Spleen (tissue), 11 donors: ENCODE results near the gene KPNA6. TPM values are rescaled to one million over a fixed set of nuclear protein-coding genes. Genes with fewer than 3 reads are reported as not detected.
"Not testable (repeated sequence)": the region's sequence is repeated elsewhere in the genome, so short reads cannot be mapped to it uniquely, and the experiment has no call there.

Source experiments
- DNase-seq: peaks from one replicate; pipeline ENCODE4 v3.0.0-alpha.2; 2020
- H3K27ac ChIP-seq, 8 donors: fragments of 200-600 bp; sonication (generic) in 7 of 8; 1 replicate in 4 of 8; 2 replicates in 4 of 8; pipeline versions ENCODE4 v1.5.0 to v1.8.0; 2016 to 2021; ENCODE audit warnings: inconsistent platforms in 4 of 8, mild to moderate bottlenecking in 4 of 8, moderate library complexity in 1 of 8
- H3K27me3 ChIP-seq, 7 donors: fragments of 200-600 bp; sonication (generic) in 6 of 7; replicated peaks in 1 of 7; 1 replicate in 4 of 7; 2 replicates in 3 of 7; pipeline versions ENCODE4 v1.5.0 to v1.8.0; 2016 to 2021; ENCODE audit warnings: inconsistent platforms in 3 of 7, mild to moderate bottlenecking in 1 of 7
- H3K36me3 ChIP-seq, 6 donors: fragments of 200-600 bp; sonication (generic) in 5 of 6; 1 replicate in 4 of 6; 2 replicates in 2 of 6; pipeline versions ENCODE4 v1.5.0 to v1.8.0; 2016 to 2021; ENCODE audit warnings: inconsistent platforms in 2 of 6
- H3K4me1 ChIP-seq, 6 donors: fragments of 200-600 bp; sonication (generic) in 5 of 6; 1 replicate in 3 of 6; 2 replicates in 3 of 6; pipeline versions ENCODE4 v1.5.0 to v1.8.0; 2016 to 2021; ENCODE audit warnings: inconsistent platforms in 3 of 6
- H3K4me3 ChIP-seq, 8 donors: fragments of 200-600 bp; sonication (generic) in 7 of 8; 1 replicate in 4 of 8; 2 replicates in 4 of 8; pipeline versions ENCODE4 v1.5.0 to v1.8.0; 2016 to 2021; ENCODE audit warnings: inconsistent platforms in 4 of 8, mild to moderate bottlenecking in 4 of 8, moderate library complexity in 2 of 8
- H3K9me3 ChIP-seq, 8 donors: fragments of 200-600 bp; sonication (generic) in 7 of 8; 1 replicate in 4 of 8; 2 replicates in 4 of 8; pipeline versions ENCODE4 v1.5.0 to v1.8.0; 2016 to 2021; ENCODE audit warnings: inconsistent platforms in 4 of 8
- CTCF ChIP-seq, 11 experiments: fragments of 200-600 bp in 7 of 11; fragments of 450-650 bp in 4 of 11; sonication (generic) in 4 of 11; IDR thresholded peaks in 8 of 11; conservative IDR thresholded peaks in 3 of 11; 1 replicate in 7 of 11; 2 replicates in 4 of 11; pipeline versions ENCODE4 v1.4.0 to v1.8.0; 2016 to 2021; ENCODE audit warnings: antibody characterized with exemption in 11 of 11, inconsistent platforms in 4 of 11, mild to moderate bottlenecking in 1 of 11
- POLR2A ChIP-seq, 3 donors: fragments of 450-650 bp; IDR thresholded peaks; one replicate each; pipeline ENCODE4 v1.5.1; 2017; ENCODE audit warnings: antibody characterized with exemption in 3 of 3, mild to moderate bottlenecking in 1 of 3
- POLR2AphosphoS5 ChIP-seq, 3 donors: sonication (generic); formaldehyde crosslinking; IDR thresholded peaks; one replicate each; pipeline ENCODE4 v1.5.1; 2017; ENCODE audit warnings: antibody characterized with exemption in 3 of 3
- WGBS, 5 donors: extraction: QIAGEN DNeasy Blood & Tissue Kit in 3 of 5; methylation state at CpG; one replicate each; pipeline versions ENCODE4 v1.1.5 to v1.1.7; 2013 to 2018; 5-methylcytosine and 5-hydroxymethylcytosine counted together
- intact Hi-C: fragments of 100-400 bp; cut with DNase I; formaldehyde crosslinking; loops from one replicate; pipeline ENCODE4 v1.15.0; 2023; ENCODE audit warnings: low total_unique reads
- polyA plus RNA-seq, 3 donors: library from polyadenylated mRNA; stranded (reverse); fragments of 200-250 nt; gene quantifications; one replicate each; pipeline ENCODE4 v1.2.1, GENCODE V29; 2013
- total RNA-seq, 7 donors: library from RNA; depleted of rRNA in 3 of 7; stranded (reverse); fragments of >200 nt in 3 of 7; fragmentation: NEBNext Ultra II Directional in 4 of 7; extraction: Animal tissue kit (Norgen Biotek cat#: 25700) in 4 of 7; gene quantifications; one replicate each; pipeline versions ENCODE4 v1.1.0 to v1.2.1, GENCODE V29; 2016 to 2021
- donor health status: healthy with polysubstance abuse.
- donor health status: DM: no; HTN: no; CAD: no; lungs with moderate emphysema.
- donor health status: DM: no; HTN: no; CAD: no.
- donor health status: Bipolar disorder and iron deficiency.
- donor health status: healthy.
- donor health status: DM: no; HTN: no; CAD: no.
- donor health status: DM: yes; HTN: yes; CAD: no.

KPNA6 gene
- total and polyA plus RNA-seq, 10 donors: 3.5 to 57.1 (median 38.2) TPM

- intact Hi-C loops: no loop called here
- 71 to 81% (median 77%) methylated on average over 2 of the region's 2 CpGs for WGBS, 5 donors
- TF ChIP-seq CTCF (IDR thresholded peaks at IDR 0.05 in 8 of 11, conservative IDR thresholded peaks at IDR 0.05 in 3 of 11): no peak
- no peak for TF ChIP-seq POLR2AphosphoS5 (IDR thresholded peaks at IDR 0.05)
- no peak for TF ChIP-seq POLR2A (IDR thresholded peaks at IDR 0.05)
- no peak for DNase-seq
- Histone ChIP-seq H3K36me3 (peaks cover 0 to 37% (median 0%) of the 10 kb centered on the region in 6 donors), H3K4me3 (no peak overlapping the region), H3K27me3 (no peaks in the 10 kb centered on the region), H3K9me3 (no peaks in the 10 kb centered on the region), H3K4me1 (peaks cover 28 to 98% (median 69%) of the 10 kb centered on the region in 6 donors), H3K27ac (no peak overlapping the region)
Measured at GRCh38 chr1:32114420-32114819, 6.6 kb downstream of the KPNA6 start.

GRCh38 chr1:32115496-32115895 lies 7.6 kb downstream of the KPNA6 start:
- H3K4me3 ChIP-seq: no peak overlapping the region
- no peak overlapping the region for H3K27ac ChIP-seq
- H3K4me1 ChIP-seq: peaks cover 18 to 98% (median 66%) of the 10 kb centered on the region in 6 donors
- TF ChIP-seq CTCF (IDR thresholded peaks at IDR 0.05 in 8 of 11, conservative IDR thresholded peaks at IDR 0.05 in 3 of 11) (no peak), POLR2A (IDR thresholded peaks at IDR 0.05) (no peak), POLR2AphosphoS5 (IDR thresholded peaks at IDR 0.05) (no peak)
- peaks cover 0 to 37% (median 0%) of the 10 kb centered on the region in 6 donors for H3K36me3 ChIP-seq
- DNase-seq: no peak
- 87 to 98% (median 93%) methylated on average over 5 of the region's 5 CpGs for WGBS, 5 donors
- intact Hi-C loops: no loop called here
- no peaks in the 10 kb centered on the region for H3K9me3 ChIP-seq
- no peaks in the 10 kb centered on the region for H3K27me3 ChIP-seq

GRCh38 chr1:32116531-32116930 lies 8.7 kb downstream of the KPNA6 start:
- H3K36me3 ChIP-seq: peaks cover 0 to 37% (median 0%) of the 10 kb centered on the region in 6 donors
- no peak for DNase-seq
- H3K4me3 ChIP-seq: no peak overlapping the region
- no peaks in the 10 kb centered on the region for H3K27me3 ChIP-seq
- H3K4me1 ChIP-seq: peaks cover 11 to 98% (median 66%) of the 10 kb centered on the region in 6 donors
- H3K9me3 ChIP-seq: no peaks in the 10 kb centered on the region
- WGBS, 5 donors: 92 to 99% (median 93%) methylated on average over 4 of the region's 4 CpGs
- H3K27ac ChIP-seq: no peak overlapping the region
- TF ChIP-seq POLR2A (IDR thresholded peaks at IDR 0.05) (no peak), CTCF (IDR thresholded peaks at IDR 0.05 in 8 of 11, conservative IDR thresholded peaks at IDR 0.05 in 3 of 11) (no peak), POLR2AphosphoS5 (IDR thresholded peaks at IDR 0.05) (no peak)
- intact Hi-C loops: no loop called here

- Histone ChIP-seq H3K27ac (peak overlapping the region in 5 of 8 donors; percentile 26 to 69 (median 65)), H3K4me1 (peaks cover 3 to 93% (median 57%) of the 10 kb centered on the region in 6 donors), H3K27me3 (no peaks in the 10 kb centered on the region), H3K9me3 (no peaks in the 10 kb centered on the region), H3K4me3 (peak overlapping the region in 1 of 8 donors; percentile 33), H3K36me3 (no peaks in the 10 kb centered on the region)
- intact Hi-C loops: no loop called here
- DNase-seq: no peak
- no peak for TF ChIP-seq POLR2A (IDR thresholded peaks at IDR 0.05)
- TF ChIP-seq CTCF (IDR thresholded peaks at IDR 0.05 in 8 of 11, conservative IDR thresholded peaks at IDR 0.05 in 3 of 11): no peak
- TF ChIP-seq POLR2AphosphoS5 (IDR thresholded peaks at IDR 0.05): no peak
- WGBS, 5 donors: 15 to 40% (median 26%) methylated on average over 5 of the region's 5 CpGs
Measured at GRCh38 chr1:32122151-32122550, 14.3 kb downstream of the KPNA6 start.

GRCh38 chr1:32123361-32123760 lies 15.5 kb downstream of the KPNA6 start:
- intact Hi-C loops, H3K9me3 ChIP-seq, H3K27ac ChIP-seq, H3K27me3 ChIP-seq, H3K36me3 ChIP-seq, H3K4me3 ChIP-seq, DNase-seq: not testable (repeated sequence)
- peaks cover 3 to 93% (median 59%) of the 10 kb centered on the region in 6 donors for H3K4me1 ChIP-seq
- 95 to 100% (median 96%) methylated on average over 2 of the region's 2 CpGs for WGBS, 5 donors
